Lower leg skin (tissue), 3 donors: ENCODE measurements around the gene PPP1R12A.

Experiments
- POLR2A ChIP-seq, 2 donors: fragments of 450-650 bp; IDR thresholded peaks; one replicate each; pipeline ENCODE4 v1.6.1; 2016 to 2017; ENCODE audit warnings: antibody characterized with exemption in 2 of 2, mild to moderate bottlenecking in 1 of 2, moderate library complexity in 1 of 2
- TF ChIP-seq, protein P1 (sequence below), 3 donors: fragments of 450-650 bp; IDR thresholded peaks; one replicate each; pipeline ENCODE4 v1.5.1; 2016; ENCODE audit warnings: antibody characterized with exemption in 3 of 3, mild to moderate bottlenecking in 3 of 3, moderate library complexity in 2 of 3

- TF ChIP-seq, protein P1, sequence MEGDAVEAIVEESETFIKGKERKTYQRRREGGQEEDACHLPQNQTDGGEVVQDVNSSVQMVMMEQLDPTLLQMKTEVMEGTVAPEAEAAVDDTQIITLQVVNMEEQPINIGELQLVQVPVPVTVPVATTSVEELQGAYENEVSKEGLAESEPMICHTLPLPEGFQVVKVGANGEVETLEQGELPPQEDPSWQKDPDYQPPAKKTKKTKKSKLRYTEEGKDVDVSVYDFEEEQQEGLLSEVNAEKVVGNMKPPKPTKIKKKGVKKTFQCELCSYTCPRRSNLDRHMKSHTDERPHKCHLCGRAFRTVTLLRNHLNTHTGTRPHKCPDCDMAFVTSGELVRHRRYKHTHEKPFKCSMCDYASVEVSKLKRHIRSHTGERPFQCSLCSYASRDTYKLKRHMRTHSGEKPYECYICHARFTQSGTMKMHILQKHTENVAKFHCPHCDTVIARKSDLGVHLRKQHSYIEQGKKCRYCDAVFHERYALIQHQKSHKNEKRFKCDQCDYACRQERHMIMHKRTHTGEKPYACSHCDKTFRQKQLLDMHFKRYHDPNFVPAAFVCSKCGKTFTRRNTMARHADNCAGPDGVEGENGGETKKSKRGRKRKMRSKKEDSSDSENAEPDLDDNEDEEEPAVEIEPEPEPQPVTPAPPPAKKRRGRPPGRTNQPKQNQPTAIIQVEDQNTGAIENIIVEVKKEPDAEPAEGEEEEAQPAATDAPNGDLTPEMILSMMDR (IDR thresholded peaks at IDR 0.05): no peak
- TF ChIP-seq POLR2A (IDR thresholded peaks at IDR 0.05): no peak
Observed at GRCh38 chr12:79765157-79765556, 169.7 kb downstream of the PPP1R12A start.
